DND-41 (cell line): ENCODE measurements around the gene CDH23.

ENCODE experiments used
- CTCF ChIP-seq: IDR thresholded peaks from 2 replicates; pipeline ENCODE4 v1.5.1; 2012; ENCODE audit warnings: borderline replicate concordance, low read length, moderate library complexity, mild to moderate bottlenecking; ENCODE audit not compliant: poor library complexity, severe bottlenecking; ENCODE audit errors: extremely low read depth
- EZH2 ChIP-seq: IDR thresholded peaks from 3 replicates; pipeline ENCODE4 v1.6.1; 2012; ENCODE audit warnings: borderline replicate concordance, low read depth, mild to moderate bottlenecking, moderate library complexity, low read length, inconsistent platforms; ENCODE audit not compliant: severe bottlenecking

GRCh38 chr10:71627230-71627939, 230.7 kb downstream of the CDH23 start:
- TF ChIP-seq EZH2 (no peak), CTCF (no peak)
